PC-9 (cell line): ENCODE data around the gene PIP5K1A. TPM values are rescaled to one million over a fixed set of nuclear protein-coding genes. Genes with fewer than 3 reads are reported as not detected.
"Not testable (repeated sequence)": the region's sequence is repeated elsewhere in the genome, so short reads cannot be mapped to it uniquely, and the experiment has no call there.

ENCODE experiments used
- BruUV-seq: library from RNA; stranded (reverse); fragments of 400-500 nt; replicated peaks from 2 replicates; lab custom pipeline; 2021; lab: Mats Ljungman, UMichigan
- CTCF ChIA-PET: fragments of 300-600 bp; sonication (Branson Sonifier 250); formaldehyde crosslinking; loops from one replicate; lab custom pipeline; 2022; ENCODE audit warnings: antibody characterized with exemption; lab: Charles Lee
- POLR2A ChIA-PET: fragments of 300-600 bp; sonication (Branson Sonifier 250); formaldehyde crosslinking; loops from one replicate; lab custom pipeline; 2022; ENCODE audit warnings: antibody characterized with exemption; ENCODE audit not compliant: unreplicated experiment; lab: Charles Lee
- DNase-seq, 2 experiments: peaks; one replicate each; pipeline versions ENCODE4 v3.0.0 to v3.0.0-alpha.2; 2015 to 2022; ENCODE audit warnings: mixed read lengths in 1 of 2
- H2AFZ ChIP-seq: fragments of 200-600 bp; sonication (generic); 2 replicates; pipeline ENCODE4 v1.8.1; 2017; ENCODE audit warnings: antibody characterized with exemption
- H3F3A ChIP-seq: fragments of 200-600 bp; sonication (generic); 2 replicates; pipeline ENCODE4 v1.8.1; 2017; ENCODE audit warnings: antibody characterized with exemption, mild to moderate bottlenecking, low read depth; ENCODE audit not compliant: insufficient read depth
- H3K27ac ChIP-seq: fragments of 200-600 bp; sonication (generic); 2 replicates; pipeline ENCODE4 v1.6.1; 2016; ENCODE audit warnings: mixed run types
- H3K27me3 ChIP-seq: fragments of 200-600 bp; sonication (generic); 2 replicates; pipeline ENCODE4 v1.6.1; 2016; ENCODE audit warnings: low read depth, mixed run types; ENCODE audit not compliant: insufficient read depth
- H3K36me3 ChIP-seq: fragments of 200-600 bp; sonication (generic); 2 replicates; pipeline ENCODE4 v1.6.1; 2016; ENCODE audit warnings: low read depth, mixed run types
- H3K4me1 ChIP-seq: fragments of 200-600 bp; sonication (generic); replicated peaks from 2 replicates; pipeline ENCODE4 v1.6.1; 2016; ENCODE audit warnings: mixed run types; ENCODE audit not compliant: insufficient read depth
- H3K4me2 ChIP-seq: fragments of 200-600 bp; sonication (generic); 2 replicates; pipeline ENCODE4 v1.6.1; 2017; ENCODE audit warnings: mixed run types
- H3K4me3 ChIP-seq: fragments of 200-600 bp; sonication (generic); 2 replicates; pipeline ENCODE4 v1.6.1; 2016; ENCODE audit warnings: mixed run types
- H3K79me2 ChIP-seq: fragments of 200-600 bp; sonication (generic); 2 replicates; pipeline ENCODE4 v1.6.1; 2017; ENCODE audit warnings: low read depth, mixed run types
- H3K9me2 ChIP-seq: fragments of 200-600 bp; sonication (generic); 2 replicates; pipeline ENCODE4 v1.8.1; 2017; ENCODE audit warnings: mild to moderate bottlenecking; ENCODE audit not compliant: insufficient read depth
- H3K9me3 ChIP-seq: fragments of 200-600 bp; sonication (generic); 2 replicates; pipeline ENCODE4 v1.8.1; 2016; ENCODE audit warnings: low read depth; ENCODE audit not compliant: insufficient read depth
- H4K20me1 ChIP-seq: fragments of 200-600 bp; sonication (generic); 2 replicates; pipeline ENCODE4 v1.8.1; 2017; ENCODE audit not compliant: insufficient read depth
- EZH2 ChIP-seq: fragments of 200-600 bp; sonication (generic); IDR thresholded peaks from 2 replicates; pipeline ENCODE4 v1.8.0; 2017; ENCODE audit warnings: antibody characterized with exemption, low read depth
- intact Hi-C: fragments of 100-400 bp; cut with micrococcal nuclease; formaldehyde crosslinking; loops from one replicate; pipeline ENCODE4 v1.10.0; 2022; ENCODE audit not compliant: unreplicated experiment
- total RNA-seq: library from RNA; stranded (reverse); gene quantifications from 2 replicates; pipeline ENCODE4 v1.2.3, GENCODE V29; 2021
- TF ChIP-seq, protein P1 (sequence below): fragments of 200-600 bp; sonication (generic); conservative IDR thresholded peaks from 2 replicates; pipeline ENCODE4 v1.6.1; 2017; ENCODE audit warnings: mixed run types, antibody characterized with exemption, mild to moderate bottlenecking, moderate library complexity

The PIP5K1A gene
- total RNA-seq, 1 experiment from 2014 or later, result 69.7 TPM

DNA sequence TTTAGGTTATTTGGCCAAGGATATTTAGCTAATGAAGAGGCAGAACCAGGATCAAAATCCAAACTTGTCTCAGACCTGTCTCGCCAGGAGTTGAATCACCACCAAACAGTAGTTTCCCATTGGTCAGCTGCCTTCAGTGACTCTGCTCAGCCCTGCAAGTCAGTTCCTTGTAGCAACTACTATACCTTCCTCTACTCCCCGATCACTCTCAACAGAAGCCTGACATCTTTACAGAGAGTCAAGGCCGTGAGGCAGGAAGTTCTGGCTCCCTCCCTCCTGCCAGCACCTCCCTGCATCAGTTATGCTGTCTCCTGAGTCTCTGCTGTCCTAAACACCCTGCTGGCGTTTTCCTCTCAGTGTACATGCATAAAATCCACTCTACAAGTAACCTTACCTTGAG, 69.4 kb downstream of the PIP5K1A start:
- BruUV-seq, result no TSS peak
- no peak overlapping the region for H2AFZ ChIP-seq
- H3K9me2 ChIP-seq, result no peaks in the 10 kb centered on the region
- peaks cover 11% of the 10 kb centered on the region; the same call in 1 of the 2 replicates for H3K36me3 ChIP-seq
- H3F3A ChIP-seq, result peaks cover 21% of the 10 kb centered on the region
- no peaks in the 10 kb centered on the region for H3K79me2 ChIP-seq
- H3K4me3 ChIP-seq, result no peak overlapping the region
- intact Hi-C loops, result no loop called here
- no peak overlapping the region for H3K4me2 ChIP-seq
- POLR2A ChIA-PET, result no interaction called here
- no peak for DNase-seq
- CTCF ChIA-PET, result interaction anchor here (0.7 kb wide), 1 partner anchor 607 kb away, joined by 5 read pairs; no protein-coding TSS in a partner anchor
- H3K9me3 ChIP-seq, result no peaks in the 10 kb centered on the region
- no peaks in the 10 kb centered on the region for H3K4me1 ChIP-seq
- no peak overlapping the region for H3K27ac ChIP-seq
- no peaks in the 10 kb centered on the region for H4K20me1 ChIP-seq
- TF ChIP-seq EZH2, result no peak
- TF ChIP-seq, protein P1, sequence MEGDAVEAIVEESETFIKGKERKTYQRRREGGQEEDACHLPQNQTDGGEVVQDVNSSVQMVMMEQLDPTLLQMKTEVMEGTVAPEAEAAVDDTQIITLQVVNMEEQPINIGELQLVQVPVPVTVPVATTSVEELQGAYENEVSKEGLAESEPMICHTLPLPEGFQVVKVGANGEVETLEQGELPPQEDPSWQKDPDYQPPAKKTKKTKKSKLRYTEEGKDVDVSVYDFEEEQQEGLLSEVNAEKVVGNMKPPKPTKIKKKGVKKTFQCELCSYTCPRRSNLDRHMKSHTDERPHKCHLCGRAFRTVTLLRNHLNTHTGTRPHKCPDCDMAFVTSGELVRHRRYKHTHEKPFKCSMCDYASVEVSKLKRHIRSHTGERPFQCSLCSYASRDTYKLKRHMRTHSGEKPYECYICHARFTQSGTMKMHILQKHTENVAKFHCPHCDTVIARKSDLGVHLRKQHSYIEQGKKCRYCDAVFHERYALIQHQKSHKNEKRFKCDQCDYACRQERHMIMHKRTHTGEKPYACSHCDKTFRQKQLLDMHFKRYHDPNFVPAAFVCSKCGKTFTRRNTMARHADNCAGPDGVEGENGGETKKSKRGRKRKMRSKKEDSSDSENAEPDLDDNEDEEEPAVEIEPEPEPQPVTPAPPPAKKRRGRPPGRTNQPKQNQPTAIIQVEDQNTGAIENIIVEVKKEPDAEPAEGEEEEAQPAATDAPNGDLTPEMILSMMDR, result no peak
- no peaks in the 10 kb centered on the region for H3K27me3 ChIP-seq

DNA sequence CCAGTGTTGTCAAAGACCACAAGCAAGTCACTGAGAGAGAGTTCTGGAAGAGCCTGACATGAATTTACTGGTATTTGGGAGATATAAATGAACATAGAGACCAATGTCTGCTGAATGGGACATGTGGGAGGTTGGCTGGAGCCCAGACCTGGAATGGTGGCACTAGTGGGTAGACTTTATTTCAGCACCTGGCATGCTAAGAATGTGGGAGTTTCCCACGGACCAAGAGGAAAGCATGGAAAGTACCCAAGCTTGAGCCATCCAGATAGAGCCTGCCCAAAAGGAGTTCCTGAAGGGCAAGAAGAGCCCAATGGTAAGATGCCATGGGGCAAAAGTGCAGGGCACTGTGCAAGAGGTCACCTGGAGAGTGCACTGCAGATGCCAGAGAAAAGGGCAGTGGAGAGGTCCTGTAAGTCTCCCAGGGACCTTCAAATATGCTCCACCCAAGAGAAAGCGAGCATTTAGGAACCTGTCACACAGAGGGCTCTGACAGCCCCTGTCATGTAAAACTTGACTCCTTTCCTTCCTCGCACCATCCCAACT, 75.6 kb downstream of the PIP5K1A start:
- H2AFZ ChIP-seq, result no peak overlapping the region
- no peak for TF ChIP-seq EZH2
- TF ChIP-seq, protein P1, result no peak
- H4K20me1 ChIP-seq, result no peaks in the 10 kb centered on the region
- no peaks in the 10 kb centered on the region for H3K4me1 ChIP-seq
- no peaks in the 10 kb centered on the region for H3K9me3 ChIP-seq
- H3K4me2 ChIP-seq, result no peak overlapping the region
- H3K9me2 ChIP-seq, result no peaks in the 10 kb centered on the region
- H3K79me2 ChIP-seq, result no peaks in the 10 kb centered on the region
- BruUV-seq, result no TSS peak
- intact Hi-C loops, result no loop called here
- ChIA-PET POLR2A (no interaction called here), CTCF (no interaction called here)
- H3K27me3 ChIP-seq, result no peaks in the 10 kb centered on the region
- H3K36me3 ChIP-seq, result no peaks in the 10 kb centered on the region
- DNase-seq, result no peak
- H3K4me3 ChIP-seq, result no peak overlapping the region
- H3F3A ChIP-seq, result peaks cover 17% of the 10 kb centered on the region
- no peak overlapping the region for H3K27ac ChIP-seq

DNA sequence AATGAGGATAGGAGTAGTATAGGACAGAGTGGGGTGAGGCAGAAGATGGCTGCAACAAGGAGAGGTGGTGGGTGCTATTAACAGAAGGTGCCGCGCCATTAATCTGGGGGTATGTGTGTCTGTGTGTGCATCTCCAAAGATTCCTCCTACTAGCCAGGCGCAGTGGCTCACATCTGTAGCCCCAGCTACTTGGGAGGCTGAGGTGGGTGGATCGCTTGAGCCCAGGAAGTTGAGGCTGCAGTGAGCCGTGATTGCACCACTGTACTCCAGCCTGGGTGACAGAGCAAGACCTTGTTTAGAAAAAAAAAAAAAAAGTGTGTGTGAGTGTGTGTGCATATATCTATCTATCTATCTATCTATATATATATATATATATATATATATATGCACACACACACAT, 77.0 kb downstream of the PIP5K1A start:
- H3K27me3 ChIP-seq, H3K79me2 ChIP-seq, H3K4me1 ChIP-seq, H3K27ac ChIP-seq, H3K4me3 ChIP-seq, CTCF ChIA-PET, H3K9me3 ChIP-seq, H2AFZ ChIP-seq, H3K36me3 ChIP-seq, BruUV-seq, H3K4me2 ChIP-seq, DNase-seq, POLR2A ChIA-PET, intact Hi-C loops, H4K20me1 ChIP-seq, H3F3A ChIP-seq, H3K9me2 ChIP-seq: not testable (repeated sequence)

DNA sequence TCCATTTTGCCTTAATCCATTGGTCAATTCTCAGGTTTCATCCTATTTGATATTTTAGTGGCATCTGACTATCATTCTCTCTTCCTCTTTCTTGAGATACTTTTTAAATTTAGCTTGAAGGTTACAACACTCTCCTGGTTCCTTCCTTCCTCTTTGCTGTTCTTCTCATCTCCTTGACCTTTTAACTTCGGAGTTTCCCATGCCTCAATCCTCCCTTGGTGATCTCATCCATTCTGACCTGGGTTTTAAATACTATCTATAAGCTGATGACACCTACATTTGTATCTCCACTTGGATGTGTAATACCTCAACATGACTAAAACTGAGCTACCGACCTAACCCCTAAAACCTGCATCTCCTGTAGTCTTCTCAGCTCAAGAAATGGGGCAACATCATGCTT, 78.9 kb downstream of the PIP5K1A start:
- H3K27me3 ChIP-seq, result no peaks in the 10 kb centered on the region
- H3K9me3 ChIP-seq, result no peaks in the 10 kb centered on the region
- CTCF ChIA-PET, result no interaction called here
- H3K4me1 ChIP-seq, result no peaks in the 10 kb centered on the region; the same call in 1 of the 2 replicates
- H3K4me3 ChIP-seq, result no peak overlapping the region
- no peak overlapping the region for H3K27ac ChIP-seq
- H4K20me1 ChIP-seq, result no peaks in the 10 kb centered on the region
- no peak overlapping the region for H3K4me2 ChIP-seq
- H2AFZ ChIP-seq, result no peak overlapping the region
- BruUV-seq, result no TSS peak
- POLR2A ChIA-PET, result no interaction called here
- DNase-seq, result no peak
- intact Hi-C loops, result no loop called here
- H3F3A ChIP-seq, result peaks cover 4% of the 10 kb centered on the region; the same call in 1 of the 2 replicates
- H3K9me2 ChIP-seq, result no peaks in the 10 kb centered on the region
- H3K79me2 ChIP-seq, result no peaks in the 10 kb centered on the region
- no peaks in the 10 kb centered on the region for H3K36me3 ChIP-seq
- no peak for TF ChIP-seq EZH2
- TF ChIP-seq, protein P1, result no peak
